ENCODE data around the gene NRXN3.
A peak's percentile ranks its signal among the peaks of the same experiment; 100 is the strongest.

Gene NRXN3

DNA sequence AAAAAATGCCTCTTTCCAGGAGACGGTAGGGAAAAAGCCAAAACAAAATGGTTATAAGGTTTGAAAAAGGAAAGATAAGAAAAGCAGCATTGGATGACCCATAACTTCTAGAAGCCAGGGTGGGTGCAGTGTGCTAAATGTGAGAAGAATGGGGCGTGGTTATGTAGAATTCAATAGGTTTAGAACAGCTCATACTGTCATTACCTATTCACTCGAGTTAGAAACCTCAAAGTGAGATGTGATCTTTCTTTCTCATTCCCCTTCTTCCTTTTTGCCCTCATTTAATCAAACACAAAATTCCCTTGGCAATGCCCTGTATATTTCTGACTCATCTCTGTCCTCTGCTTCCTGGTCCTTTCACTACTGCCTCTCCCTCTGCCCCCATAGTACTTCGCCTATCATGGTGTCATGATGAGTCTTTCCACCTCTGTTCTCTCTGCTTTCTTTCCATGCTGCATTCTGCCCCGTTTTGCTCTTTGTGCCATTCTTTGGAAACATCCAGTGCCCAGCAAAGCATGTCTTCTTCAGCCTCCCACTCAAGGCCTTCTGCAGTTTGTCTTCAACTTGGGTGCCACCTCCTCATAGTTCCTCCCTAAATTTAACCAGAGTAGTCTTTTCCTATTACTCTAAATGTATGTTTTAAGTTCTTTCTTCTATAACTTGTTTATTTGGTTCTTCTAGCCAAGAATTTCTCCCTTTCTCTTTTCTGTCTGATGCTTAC is 496.3 kb downstream of the NRXN3 start:
- DNase-seq, result no peak

DNA sequence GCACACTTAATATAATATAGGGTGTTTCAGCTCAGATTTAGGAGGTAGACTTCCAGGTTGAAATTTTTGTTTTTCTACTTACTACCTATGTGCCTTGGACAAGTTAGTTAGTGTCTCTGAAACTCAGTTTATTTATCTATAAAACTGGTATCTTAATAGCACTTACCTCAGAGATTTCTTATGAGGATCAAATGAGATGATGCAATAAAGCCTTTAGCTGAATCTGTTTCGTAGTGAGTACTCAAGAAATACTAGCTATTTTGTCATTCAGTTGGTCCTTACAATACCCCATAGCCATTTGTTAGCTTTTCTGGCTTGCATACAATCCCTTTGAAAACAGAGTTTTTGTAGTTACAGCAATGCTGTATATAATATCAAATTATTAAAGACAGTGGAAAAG is 497.0 kb downstream of the NRXN3 start:
- no peak for DNase-seq

DNA sequence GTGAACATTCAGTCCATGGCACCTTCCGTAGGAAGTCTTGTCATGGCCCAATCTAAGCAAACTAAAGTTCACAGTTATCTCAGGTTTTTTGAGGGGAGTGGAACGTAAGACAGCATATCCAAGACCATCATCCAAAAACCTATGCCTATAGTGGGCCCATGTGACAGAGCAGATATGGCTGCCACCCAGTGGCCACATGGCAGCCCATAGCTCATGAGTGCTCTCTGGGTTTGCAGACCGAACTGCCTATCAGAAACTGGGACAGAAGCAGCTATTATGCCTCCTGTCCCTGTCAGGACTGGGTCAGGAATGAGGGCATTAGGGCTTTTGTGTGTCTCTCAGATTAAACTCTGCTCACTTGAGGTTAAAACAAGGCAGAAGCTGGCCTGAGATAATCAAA is 503.7 kb downstream of the NRXN3 start:
- DNase-seq, result no peak

DNA sequence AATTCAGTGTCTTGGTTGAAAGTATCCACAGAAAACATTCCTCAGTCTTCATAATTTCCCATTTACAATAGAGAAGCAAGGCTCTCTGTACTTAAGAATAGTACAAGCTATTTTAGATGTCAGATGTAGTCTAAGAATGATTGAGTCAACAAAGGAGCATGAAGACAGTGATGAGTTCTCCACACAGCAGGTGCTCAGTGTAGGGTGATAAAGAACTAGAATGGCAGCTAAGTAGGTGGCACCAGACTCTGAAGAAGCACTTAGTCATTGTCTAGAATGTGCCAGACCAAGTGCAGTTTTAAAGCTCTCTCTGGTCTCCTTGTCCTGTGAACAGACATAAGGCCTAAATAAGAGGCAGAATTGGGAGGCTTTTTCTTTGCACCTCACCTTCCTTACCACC is 504.6 kb downstream of the NRXN3 start:
- DNase-seq, result no peak

DNA sequence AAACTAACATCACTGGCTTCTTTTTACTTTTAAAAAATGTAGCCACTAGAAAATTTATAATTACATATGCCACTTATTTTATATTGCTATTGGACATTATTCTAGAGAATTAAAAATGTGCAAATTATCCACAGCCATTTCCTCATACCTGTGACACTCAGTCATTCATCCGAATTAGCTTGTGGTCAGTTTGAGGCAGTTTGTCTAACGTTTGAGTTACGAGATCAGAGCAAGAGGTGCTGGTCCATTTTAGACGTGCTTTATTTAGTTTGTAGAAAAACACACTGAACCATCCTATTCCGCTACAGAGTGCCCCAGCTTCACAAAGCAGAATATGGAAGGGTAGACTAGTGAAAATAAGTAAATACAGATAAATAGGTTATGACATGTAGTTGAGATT is 513.0 kb downstream of the NRXN3 start:
- DNase-seq, result no peak

DNA sequence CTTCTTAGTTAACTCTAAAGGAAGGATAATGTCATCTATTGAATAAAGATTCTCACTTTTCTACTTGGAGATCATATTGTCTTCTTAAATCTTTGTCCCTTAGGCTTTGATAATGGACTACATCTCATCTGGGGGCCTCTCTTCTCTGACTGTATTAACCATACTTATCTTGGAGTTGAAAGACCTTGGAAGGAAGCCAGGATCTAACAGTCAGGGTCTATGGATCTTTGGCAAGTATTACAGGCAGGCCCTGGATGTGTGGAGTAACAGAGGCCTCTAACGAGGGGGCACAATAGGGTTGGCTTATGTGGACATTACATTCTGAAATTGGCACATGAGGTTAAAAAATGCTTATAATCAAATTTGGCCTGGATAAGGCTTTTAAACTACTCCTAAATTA is 513.8 kb downstream of the NRXN3 start:
- peak in 1 of 2 experiments; percentile 17 for DNase-seq

DNA sequence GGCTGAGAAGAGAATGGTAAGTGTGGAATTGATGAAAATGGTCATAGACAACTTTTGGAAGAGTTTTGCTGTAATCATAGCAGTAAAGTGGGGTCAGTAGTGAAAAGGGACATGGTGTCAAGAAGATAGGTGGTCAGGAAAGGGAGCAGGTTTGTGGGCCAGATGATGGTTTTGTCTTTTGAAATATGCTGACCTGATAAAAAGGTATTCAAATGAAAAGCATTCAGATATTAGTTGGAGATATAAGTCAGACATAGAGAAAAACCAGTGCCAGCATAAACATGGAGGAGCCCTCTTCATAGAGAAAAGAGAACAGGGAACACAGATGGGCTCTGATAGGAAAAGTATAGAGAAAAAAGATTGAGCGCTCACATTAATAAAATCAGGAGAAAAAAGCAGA is 518.3 kb downstream of the NRXN3 start:
- no peak for DNase-seq

DNA sequence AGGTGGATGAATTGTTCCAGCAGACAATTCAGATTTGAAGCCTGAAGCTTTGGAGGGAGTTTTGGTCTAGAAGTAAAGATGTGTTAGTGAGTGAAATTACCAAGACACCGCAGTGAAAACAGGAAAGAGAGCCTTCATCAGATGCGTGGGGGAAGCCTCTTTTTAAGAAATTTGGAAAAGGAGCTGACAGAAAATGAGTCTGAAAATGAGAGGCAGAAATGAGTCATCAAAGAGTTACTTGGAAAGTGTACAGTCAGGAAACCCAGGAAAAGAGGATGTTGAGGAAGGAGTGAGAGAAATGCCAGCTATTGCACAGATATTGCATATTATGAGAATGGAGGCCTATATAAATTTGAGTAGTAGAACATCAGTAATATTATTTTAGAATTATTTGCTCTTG is 520.7 kb downstream of the NRXN3 start:
- no peak for DNase-seq

DNA sequence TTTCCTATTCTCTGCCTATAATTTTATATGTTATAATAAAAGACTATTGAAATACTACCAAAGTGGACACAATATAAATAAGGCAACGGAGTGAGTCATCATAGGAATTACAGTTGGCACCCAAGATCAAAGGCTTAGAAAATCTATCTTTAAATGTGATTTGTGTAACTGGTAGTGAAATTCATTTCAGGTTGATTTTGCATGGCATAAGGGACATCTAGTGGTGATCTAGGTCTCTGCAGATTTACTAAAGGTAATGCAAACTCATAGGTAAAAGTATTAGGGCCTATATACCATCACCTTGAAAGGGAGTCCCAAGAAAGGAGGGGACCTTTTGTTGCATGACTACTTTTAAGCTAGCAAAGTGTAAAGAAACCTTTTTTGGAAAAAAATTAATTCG is 527.2 kb downstream of the NRXN3 start:
- DNase-seq, result peak in 1 of 2 experiments; percentile 19

DNA sequence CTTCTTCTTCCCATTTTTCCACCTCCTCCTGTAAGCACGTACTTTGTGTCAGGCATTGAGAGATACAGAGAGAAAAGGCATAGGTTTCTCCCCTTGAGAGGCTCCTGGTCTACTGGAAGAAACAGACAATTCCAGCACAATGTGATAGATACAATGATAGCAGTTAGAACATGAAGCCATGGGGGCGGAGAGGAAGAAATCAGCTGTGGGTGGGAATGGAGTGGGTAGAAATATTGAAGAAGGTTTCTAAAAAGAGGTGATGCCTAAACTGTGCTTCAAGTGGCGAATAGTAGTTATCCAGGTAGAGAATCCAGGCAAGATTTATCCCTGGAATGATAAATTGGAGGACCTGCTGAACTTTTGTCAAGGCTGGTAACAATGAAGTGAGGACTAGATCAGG is 528.8 kb downstream of the NRXN3 start:
- no peak for DNase-seq

DNA sequence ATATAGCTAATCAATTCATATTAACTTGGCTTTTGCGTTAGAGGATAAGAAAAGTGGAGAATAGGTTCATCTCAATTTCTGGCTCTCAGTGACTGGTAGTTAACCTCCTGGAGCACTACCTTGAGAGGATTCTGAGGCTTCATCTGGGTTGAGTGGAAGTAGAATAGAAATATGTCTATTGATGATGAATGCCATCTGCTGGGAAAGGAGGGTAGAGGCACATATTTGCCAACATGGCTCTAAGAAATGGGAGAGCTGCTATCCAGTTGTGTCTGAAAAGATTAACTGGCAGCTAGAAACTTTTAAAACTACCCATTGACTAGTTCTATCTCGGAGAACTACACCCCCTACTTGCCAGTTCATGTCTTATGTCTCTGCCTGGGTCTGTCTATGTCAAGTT is 530.1 kb downstream of the NRXN3 start:
- DNase-seq, result peak in 1 of 2 experiments; percentile 13

DNA sequence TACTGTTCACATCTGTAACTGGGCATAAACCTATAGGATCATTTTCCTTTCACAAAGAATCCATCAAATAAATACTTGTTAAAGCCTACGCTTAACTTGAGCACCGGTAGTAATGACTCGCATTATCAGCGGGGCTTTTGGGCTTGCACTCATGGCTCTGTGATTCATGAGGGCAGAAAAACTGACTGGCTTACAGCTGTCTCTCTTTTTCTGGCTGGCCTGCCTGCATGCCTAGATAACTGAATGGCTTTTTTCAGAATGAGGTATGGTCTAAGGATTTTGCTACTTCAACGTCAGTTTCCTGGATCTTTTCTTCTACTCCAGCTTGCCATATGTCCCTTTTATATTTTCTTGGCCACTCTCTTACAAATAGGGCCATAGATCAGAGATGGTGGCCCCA is 531.1 kb downstream of the NRXN3 start:
- DNase-seq, result peak in 1 of 2 experiments; percentile 46

DNA sequence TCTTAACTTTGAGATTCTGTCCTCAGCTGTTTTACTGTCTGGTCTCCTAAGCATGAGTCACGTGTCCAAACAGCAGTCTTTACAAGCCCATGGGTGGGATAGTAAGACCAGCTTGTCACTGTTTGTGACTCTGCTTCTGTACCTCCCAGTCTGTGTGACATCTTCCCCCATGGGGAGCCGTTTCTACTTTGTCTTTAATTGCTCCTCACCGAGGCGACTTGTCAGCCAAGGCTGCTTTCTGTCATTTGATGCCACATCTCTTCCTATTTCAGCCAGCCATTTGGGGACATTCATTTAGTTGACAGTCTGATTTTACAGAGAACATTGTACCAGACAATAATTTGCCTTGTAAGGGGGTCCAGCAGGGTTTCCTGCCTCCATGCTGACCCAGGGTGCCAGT is 534.8 kb downstream of the NRXN3 start:
- DNase-seq, result no peak

DNA sequence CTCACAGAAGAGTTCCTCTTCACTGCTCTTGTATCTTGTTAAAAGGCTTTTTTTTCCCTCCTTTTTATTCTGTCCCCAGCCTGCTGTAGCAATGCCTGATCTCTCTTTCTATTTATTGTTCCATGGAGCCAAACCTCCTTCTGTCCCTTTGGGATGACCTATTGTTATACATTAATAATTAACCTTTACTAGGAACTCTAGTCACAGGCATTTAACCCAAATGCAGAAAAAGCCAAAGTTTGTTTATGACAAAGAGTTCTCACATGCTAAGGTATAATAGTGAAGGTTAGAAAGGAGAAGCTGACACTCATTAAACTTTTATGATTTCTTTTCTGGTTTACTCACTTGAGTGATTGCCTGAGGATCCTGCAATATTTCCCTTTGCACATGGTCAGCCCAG is 535.8 kb downstream of the NRXN3 start:
- DNase-seq, result no peak

DNA sequence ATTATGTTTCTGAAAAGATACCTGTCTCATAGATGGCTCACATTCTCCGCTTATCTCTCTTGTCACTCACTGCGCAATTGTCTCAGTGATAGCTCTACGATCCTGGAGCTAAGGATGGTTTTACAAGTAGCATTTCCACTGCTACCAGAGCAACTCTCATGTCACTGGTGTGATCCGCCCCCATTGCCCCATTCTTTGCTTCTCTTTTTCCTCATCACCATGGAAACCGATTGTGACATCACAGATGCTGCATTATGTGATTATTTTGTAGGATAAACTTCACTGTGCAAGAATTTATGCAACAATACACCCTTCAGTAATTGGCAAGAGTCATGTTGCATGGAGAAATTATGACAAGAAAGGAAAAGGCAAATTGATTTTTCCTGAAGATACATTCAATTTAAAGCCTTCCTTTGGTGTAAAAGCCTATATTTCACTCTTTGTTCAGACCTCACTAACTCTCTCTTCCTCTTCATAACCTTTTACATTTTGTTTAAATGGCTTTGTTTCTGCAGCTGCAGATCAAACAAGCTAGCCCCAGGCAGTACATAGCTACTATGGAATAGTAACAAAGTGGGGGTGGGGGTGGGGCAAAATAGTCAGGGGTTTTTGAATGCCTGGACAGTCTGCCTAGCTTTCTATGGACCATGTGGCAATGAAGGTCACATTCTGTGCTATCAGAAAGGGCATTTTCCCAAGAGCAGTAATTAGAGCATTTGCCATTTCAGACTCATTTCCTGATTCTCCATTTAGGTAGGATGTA is 539.8 kb downstream of the NRXN3 start:
- no peak for DNase-seq

DNA sequence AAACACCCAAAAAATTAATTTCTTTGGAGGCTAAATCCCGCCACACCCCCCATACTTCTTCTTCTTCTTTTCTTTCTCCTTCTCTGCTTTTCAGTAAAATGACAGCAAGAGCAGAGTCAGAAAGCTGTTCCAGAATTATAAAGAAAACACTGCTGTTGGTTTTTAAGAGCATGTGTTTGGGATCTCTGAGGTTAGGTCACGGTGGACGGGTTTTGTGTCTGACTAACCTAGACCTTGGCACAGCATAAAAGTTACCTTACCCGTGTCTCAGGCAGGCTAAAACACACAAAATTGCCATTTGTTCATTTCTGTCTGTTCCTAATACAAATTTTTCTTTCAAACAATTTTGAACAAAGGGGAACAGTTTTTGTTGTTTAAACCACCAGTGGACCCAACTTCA is 540.8 kb downstream of the NRXN3 start:
- DNase-seq, result no peak

DNA sequence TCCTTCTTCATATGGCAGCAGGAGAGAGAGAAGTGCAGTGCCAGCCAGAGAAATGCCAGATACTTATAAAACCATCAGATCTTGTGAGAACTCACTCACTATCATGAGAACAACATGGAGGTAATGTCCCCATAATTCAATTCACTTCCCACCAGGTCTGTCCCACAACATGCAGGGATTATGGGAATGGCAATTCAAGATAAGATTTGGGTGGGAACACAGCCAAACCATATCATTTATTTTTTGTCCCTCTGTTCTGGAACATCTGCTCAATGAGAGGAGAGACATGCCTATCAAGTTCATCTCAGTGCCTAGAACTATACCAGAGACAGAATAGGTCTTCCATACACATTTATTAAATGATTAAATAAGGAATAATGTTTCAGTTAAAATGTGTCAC is 543.5 kb downstream of the NRXN3 start:
- no peak for DNase-seq

DNA sequence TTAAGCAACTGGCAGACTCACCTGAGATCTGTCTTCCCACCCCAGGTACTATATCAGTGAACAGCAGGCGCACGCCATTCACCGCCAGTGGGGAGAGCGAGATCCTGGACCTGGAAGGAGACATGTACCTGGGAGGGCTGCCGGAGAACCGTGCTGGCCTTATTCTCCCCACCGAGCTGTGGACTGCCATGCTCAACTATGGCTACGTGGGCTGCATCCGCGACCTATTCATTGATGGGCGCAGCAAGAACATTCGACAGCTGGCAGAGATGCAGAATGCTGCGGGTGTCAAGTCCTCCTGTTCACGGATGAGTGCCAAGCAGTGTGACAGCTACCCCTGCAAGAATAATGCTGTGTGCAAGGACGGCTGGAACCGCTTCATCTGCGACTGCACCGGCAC is 544.5 kb downstream of the NRXN3 start:
- no peak for DNase-seq

DNA sequence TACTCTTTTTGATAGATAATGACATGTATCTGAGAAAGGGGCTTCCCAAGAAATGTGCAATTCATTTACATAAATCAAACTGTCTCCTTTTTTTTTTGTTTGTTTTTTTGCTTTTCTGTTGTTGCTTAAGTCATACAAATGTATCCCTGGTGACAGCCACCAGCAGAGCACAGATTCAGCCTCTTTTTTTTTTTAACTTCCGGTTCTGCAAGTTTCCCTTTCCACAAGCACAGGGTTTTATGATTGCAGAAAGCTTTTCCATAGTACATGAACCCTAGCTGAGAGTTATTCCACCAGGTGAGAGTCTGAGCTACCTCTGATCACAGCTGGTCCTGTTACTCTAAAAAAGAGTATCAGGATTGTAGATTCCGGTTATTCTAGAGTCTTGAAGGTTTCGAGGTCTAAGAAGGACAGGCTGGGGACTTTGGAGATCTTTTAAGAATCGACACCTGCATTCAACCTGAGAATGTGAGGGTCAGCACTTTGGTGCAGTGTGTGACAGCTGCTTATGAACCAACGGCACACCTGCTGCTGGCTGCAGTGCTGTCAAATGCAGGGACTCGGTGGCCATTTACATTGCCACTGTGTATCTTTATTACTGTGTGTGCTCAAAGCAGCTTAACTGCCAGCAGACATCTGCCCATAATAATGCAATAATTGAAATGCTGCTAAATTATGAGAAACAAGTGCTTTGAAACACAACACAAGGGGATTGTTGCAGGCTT is 551.7 kb downstream of the NRXN3 start:
- no peak for DNase-seq

DNA sequence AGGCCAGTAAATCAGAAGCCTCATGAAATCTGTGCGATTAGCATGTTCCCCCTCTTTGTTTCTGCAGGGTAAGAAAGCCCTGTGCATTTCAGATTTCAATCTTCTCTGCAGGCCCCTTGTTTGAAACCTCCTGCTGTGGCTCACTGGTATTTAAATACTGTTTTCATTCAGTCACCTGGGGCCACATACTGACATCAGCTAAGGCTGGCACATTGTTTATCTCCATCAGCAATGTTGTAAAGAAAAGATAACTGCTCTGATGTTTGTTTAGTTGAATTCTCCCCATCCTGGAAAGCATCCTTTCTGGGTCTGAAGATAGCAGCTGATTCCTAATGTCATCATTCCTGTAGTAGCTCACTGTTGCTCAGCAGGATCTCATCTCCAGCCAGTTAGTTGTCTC is 554.9 kb downstream of the NRXN3 start:
- DNase-seq, result no peak

DNA sequence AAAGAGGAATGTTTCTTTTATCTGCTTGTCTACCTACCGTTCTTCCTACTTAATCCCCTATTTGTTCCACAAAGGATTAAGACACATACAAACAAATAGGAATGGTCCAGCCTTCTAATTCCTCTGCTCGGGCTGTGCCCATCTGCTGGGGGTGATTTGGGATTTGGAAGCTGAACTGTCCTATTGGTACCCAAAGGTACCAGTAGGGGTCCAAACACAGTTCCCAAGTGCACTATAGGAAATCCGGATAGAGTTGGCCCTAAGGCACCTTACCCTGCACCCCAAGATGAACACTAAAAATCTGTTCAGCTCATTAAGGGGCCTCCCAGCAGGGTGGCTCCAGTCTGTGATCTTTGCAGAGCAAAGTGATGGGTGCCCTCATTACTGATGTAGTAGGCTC is 566.9 kb downstream of the NRXN3 start:
- DNase-seq, result no peak

DNA sequence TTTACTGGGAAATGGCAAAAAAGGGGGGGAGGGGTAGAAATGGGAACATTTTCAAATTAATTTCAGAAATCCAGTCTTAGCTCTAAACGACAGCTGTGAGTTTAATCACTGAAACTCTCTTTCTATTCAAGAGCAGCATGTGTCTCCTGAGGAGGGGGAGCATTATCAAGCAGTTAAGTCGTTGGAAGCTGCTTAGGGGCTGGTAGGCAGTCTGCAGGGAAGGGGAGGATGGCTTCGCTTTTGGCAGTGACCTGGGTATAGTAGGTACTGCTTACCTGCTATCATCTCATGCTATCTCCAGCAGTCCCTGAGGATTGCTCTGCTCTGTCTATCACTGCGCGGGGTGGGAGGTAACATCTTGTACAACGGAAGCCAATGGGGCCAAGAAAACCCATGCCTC is 567.4 kb downstream of the NRXN3 start:
- DNase-seq, result no peak

DNA sequence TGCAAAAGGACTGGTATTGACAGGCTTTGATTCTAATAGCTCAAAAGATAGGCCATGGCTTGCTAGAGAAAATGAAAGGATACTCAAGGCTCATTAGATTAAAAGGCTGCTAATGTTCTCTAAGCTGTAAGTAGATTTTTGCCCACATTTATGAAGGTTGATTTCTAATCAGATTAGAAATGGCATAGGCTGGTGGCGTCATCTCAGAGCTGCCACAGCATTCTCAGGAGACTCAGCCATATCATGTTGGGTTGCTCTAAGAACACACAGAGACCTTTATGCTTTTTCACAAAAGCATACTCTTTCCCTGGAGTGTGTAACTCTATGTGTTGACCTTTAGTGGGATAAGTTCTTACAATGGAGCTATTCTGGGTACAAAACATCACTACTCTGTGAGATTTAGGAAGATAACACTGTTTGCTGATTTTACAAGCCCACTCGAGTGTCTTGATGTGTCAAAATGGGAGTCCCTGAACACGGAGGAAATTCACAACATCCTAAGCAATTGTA is 576.0 kb downstream of the NRXN3 start:
- DNase-seq, result no peak

DNA sequence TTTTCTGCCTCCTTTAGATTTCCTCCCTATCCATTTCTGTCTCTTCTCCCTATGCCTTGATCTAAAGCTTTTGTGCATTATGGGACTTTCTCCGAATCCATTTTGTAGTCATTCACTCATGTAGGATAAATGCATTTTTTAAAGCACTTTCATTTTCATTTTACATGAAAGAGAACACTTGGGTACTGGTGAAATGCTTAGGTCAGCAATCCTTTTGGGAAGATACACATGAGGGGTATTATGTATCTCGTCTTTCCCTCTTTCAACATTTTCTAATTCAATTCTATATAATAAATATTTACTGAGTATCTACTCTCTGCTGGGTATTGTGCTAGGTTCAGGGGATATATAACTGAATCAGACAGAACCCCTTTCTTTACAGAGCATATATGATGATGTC is 577.6 kb downstream of the NRXN3 start:
- no peak for DNase-seq

Measured in NCI-H446 (cell line).